ENCODE results near the gene ANKRD42. TPM values are rescaled to one million over a fixed set of nuclear protein-coding genes. Genes with fewer than 3 reads are reported as not detected.

Gene ANKRD42
- total RNA-seq, 1 experiment from 2014 or later = 10.4 TPM

- Histone ChIP-seq H3K9me2 (ENCODE audit: insufficient read depth) (no peaks in the 10 kb centered on the region), H3K27ac (no peak overlapping the region), H3K4me3 (no peak overlapping the region), H3F3A (ENCODE audit: insufficient read depth, low read depth) (no peaks in the 10 kb centered on the region), H3K9me3 (ENCODE audit: insufficient read depth, low read depth) (no peaks in the 10 kb centered on the region), H2AFZ (no peak overlapping the region), H4K20me1 (ENCODE audit: insufficient read depth) (no peaks in the 10 kb centered on the region), H3K79me2 (ENCODE audit: low read depth) (no peaks in the 10 kb centered on the region), H3K4me1 (replicated peaks; ENCODE audit: insufficient read depth) (peaks cover 3% of the 10 kb centered on the region; the same call in 1 of the 2 replicates), H3K36me3 (ENCODE audit: low read depth) (no peaks in the 10 kb centered on the region), H3K27me3 (ENCODE audit: insufficient read depth, low read depth) (no peaks in the 10 kb centered on the region), H3K4me2 (no peak overlapping the region)
- CTCF ChIA-PET = no interaction called here
- BruUV-seq (replicated peaks) = no TSS peak
- POLR2A ChIA-PET (ENCODE audit: unreplicated experiment) = no interaction called here
- DNase-seq = no peak
- intact Hi-C loops (cut with micrococcal nuclease; ENCODE audit: unreplicated experiment) = no loop called here
- TF ChIP-seq EZH2 (IDR thresholded peaks at IDR 0.05; ENCODE audit: low read depth) = no peak
- TF ChIP-seq CTCF (conservative IDR thresholded peaks at IDR 0.05) = no peak
Measured at GRCh38 chr11:83222499-83222898, 29.0 kb downstream of the ANKRD42 start.

- DNase-seq = no peak
- H3K4me2 ChIP-seq = no peak overlapping the region
- H3K4me1 ChIP-seq (replicated peaks; ENCODE audit: insufficient read depth) = peaks cover 3% of the 10 kb centered on the region; the same call in 1 of the 2 replicates
- H3K4me3 ChIP-seq = no peak overlapping the region
- H4K20me1 ChIP-seq (ENCODE audit: insufficient read depth) = no peaks in the 10 kb centered on the region
- intact Hi-C loops (cut with micrococcal nuclease; ENCODE audit: unreplicated experiment) = no loop called here
- no peak overlapping the region for H2AFZ ChIP-seq
- H3F3A ChIP-seq (ENCODE audit: insufficient read depth, low read depth) = no peaks in the 10 kb centered on the region
- ChIA-PET POLR2A (ENCODE audit: unreplicated experiment) (no interaction called here), CTCF (no interaction called here)
- no peaks in the 10 kb centered on the region for H3K9me2 ChIP-seq (ENCODE audit: insufficient read depth)
- H3K27ac ChIP-seq = no peak overlapping the region
- no peak for TF ChIP-seq EZH2 (IDR thresholded peaks at IDR 0.05; ENCODE audit: low read depth)
- no peak for TF ChIP-seq CTCF (conservative IDR thresholded peaks at IDR 0.05)
- no TSS peak for BruUV-seq (replicated peaks)
- H3K36me3 ChIP-seq (ENCODE audit: low read depth) = no peaks in the 10 kb centered on the region
- no peaks in the 10 kb centered on the region for H3K79me2 ChIP-seq (ENCODE audit: low read depth)
- H3K27me3 ChIP-seq (ENCODE audit: insufficient read depth, low read depth) = no peaks in the 10 kb centered on the region
- H3K9me3 ChIP-seq (ENCODE audit: insufficient read depth, low read depth) = no peaks in the 10 kb centered on the region
Measured at GRCh38 chr11:83223457-83223856, 29.9 kb downstream of the ANKRD42 start.

- ChIA-PET CTCF (no interaction called here), POLR2A (ENCODE audit: unreplicated experiment) (interaction anchor here (0.6 kb wide), 2 partner anchors 14 to 185 kb away, joined by 3 to 4 read pairs; no protein-coding TSS in a partner anchor)
- H3K4me3 ChIP-seq = no peak overlapping the region
- no TSS peak for BruUV-seq (replicated peaks)
- no peak for TF ChIP-seq EZH2 (IDR thresholded peaks at IDR 0.05; ENCODE audit: low read depth)
- TF ChIP-seq CTCF (conservative IDR thresholded peaks at IDR 0.05) = no peak
- no peaks in the 10 kb centered on the region for H3K79me2 ChIP-seq (ENCODE audit: low read depth)
- H3K9me2 ChIP-seq (ENCODE audit: insufficient read depth) = peaks cover 5% of the 10 kb centered on the region; the same call in 1 of the 2 replicates
- DNase-seq = no peak
- H3K27ac ChIP-seq = no peak overlapping the region
- no peaks in the 10 kb centered on the region for H3K9me3 ChIP-seq (ENCODE audit: insufficient read depth, low read depth)
- H4K20me1 ChIP-seq (ENCODE audit: insufficient read depth) = no peaks in the 10 kb centered on the region
- H3K4me1 ChIP-seq (replicated peaks; ENCODE audit: insufficient read depth) = no peaks in the 10 kb centered on the region
- no peaks in the 10 kb centered on the region for H3K27me3 ChIP-seq (ENCODE audit: insufficient read depth, low read depth)
- H3K4me2 ChIP-seq = no peak overlapping the region
- intact Hi-C loops (cut with micrococcal nuclease; ENCODE audit: unreplicated experiment) = no loop called here
- no peaks in the 10 kb centered on the region for H3F3A ChIP-seq (ENCODE audit: insufficient read depth, low read depth)
- no peak overlapping the region for H2AFZ ChIP-seq
- no peaks in the 10 kb centered on the region for H3K36me3 ChIP-seq (ENCODE audit: low read depth)
Measured at GRCh38 chr11:83235825-83236224, 42.3 kb downstream of the ANKRD42 start.

Measured in PC-9 (cell line).